Lung (tissue), 12 donors: Measurements from ENCODE around the gene NFIL3. TPM values are rescaled to one million over a fixed set of nuclear protein-coding genes. Genes with fewer than 3 reads are reported as not detected.

Experiments
- ATAC-seq: fragments of 200-7000 bp; cut with Tn5 transposase; one replicate; pipeline ENCODE4 v1.9.1; 2020; ENCODE audit warnings: moderate number of reproducible peaks; ENCODE audit not compliant: insufficient read depth, low FRiP score
- DNase-seq, 3 donors: peaks; one replicate each; pipeline ENCODE4 v3.0.0-alpha.2; 2013 to 2017
- H3K27ac ChIP-seq, 2 donors: one replicate each; pipeline ENCODE4 v1.5.1; 2013; ENCODE audit warnings: mild to moderate bottlenecking in 2 of 2, moderate library complexity in 2 of 2, control low read depth in 1 of 2, inconsistent platforms in 1 of 2, low read depth in 1 of 2, low read length in 1 of 2
- H3K27me3 ChIP-seq, 3 donors: one replicate each; pipeline ENCODE4 v1.5.1; 2013; ENCODE audit warnings: low read length in 2 of 3; ENCODE audit not compliant: control insufficient read depth in 3 of 3, insufficient read depth in 3 of 3
- H3K36me3 ChIP-seq, 4 donors: one replicate each; pipeline ENCODE4 v1.5.1; 2013; ENCODE audit warnings: low read length in 4 of 4, mild to moderate bottlenecking in 1 of 4, moderate library complexity in 1 of 4; ENCODE audit not compliant: control insufficient read depth in 4 of 4, insufficient read depth in 4 of 4
- H3K4me1 ChIP-seq, 5 donors: one replicate each; pipeline ENCODE4 v1.5.1; 2013; ENCODE audit warnings: low read length in 5 of 5, mild to moderate bottlenecking in 2 of 5, moderate library complexity in 1 of 5; ENCODE audit not compliant: control insufficient read depth in 5 of 5, insufficient read depth in 5 of 5
- H3K4me3 ChIP-seq: one replicate; pipeline ENCODE4 v1.5.1; 2013; ENCODE audit warnings: mild to moderate bottlenecking, control low read depth, moderate library complexity
- H3K9ac ChIP-seq, 2 donors: one replicate each; pipeline ENCODE4 v1.5.1; 2013; ENCODE audit warnings: low read length in 2 of 2, control low read depth in 1 of 2; ENCODE audit not compliant: insufficient read depth in 1 of 2
- H3K9me3 ChIP-seq, 4 donors: one replicate each; pipeline ENCODE4 v1.5.1; 2013; ENCODE audit warnings: low read length in 3 of 4, mild to moderate bottlenecking in 1 of 4, moderate library complexity in 1 of 4; ENCODE audit not compliant: control insufficient read depth in 4 of 4, insufficient read depth in 3 of 4
- CTCF ChIP-seq: IDR thresholded peaks from 2 replicates; pipeline ENCODE4 v1.5.1; 2012; ENCODE audit warnings: mild to moderate bottlenecking; ENCODE audit errors: control extremely low read depth, extremely low read depth
- WGBS, 2 donors: extraction: QIAGEN DNeasy Blood & Tissue Kit; methylation state at CpG; one replicate each; pipeline ENCODE4 v1.1.7; 2013; 5-methylcytosine and 5-hydroxymethylcytosine counted together
- polyA plus RNA-seq, 2 donors: library from polyadenylated mRNA; stranded (reverse); fragments of 200-250 nt; gene quantifications; one replicate each; pipeline ENCODE4 v1.2.1, GENCODE V29; 2013
- total RNA-seq, 2 donors: library from RNA; depleted of rRNA in 1 of 2; stranded (reverse); fragments of >200 nt in 1 of 2; gene quantifications; one replicate each; pipeline ENCODE4 v1.2.1, GENCODE V29; 2014 to 2021
- donor health status: control.
- donor health status: control.
- donor health status: Bipolar disorder and iron deficiency.
- donor health status: healthy.
- donor health status: DM: yes; HTN: yes; CAD: no.

NFIL3 gene
- total and polyA plus RNA-seq, 4 donors: 13.1 to 75.3 (median 48.4) TPM

GRCh38 chr9:91405343-91406077, 18.1 kb downstream of the NFIL3 start:
- Histone ChIP-seq H3K27ac (no peak overlapping the region), H3K36me3 (peaks cover 11 to 25% (median 17%) of the 10 kb centered on the region in 4 donors), H3K27me3 (no peaks in the 10 kb centered on the region), H3K9me3 (no peaks in the 10 kb centered on the region), H3K4me1 (peaks cover 0 to 6% (median 0%) of the 10 kb centered on the region in 5 donors), H3K4me3 (no peak overlapping the region), H3K9ac (no peak overlapping the region)
- no peak for DNase-seq
- no peak for TF ChIP-seq CTCF
- WGBS, 2 donors: 95 to 97% methylated on average over 25 of the region's 25 CpGs
- ATAC-seq: no peak

GRCh38 chr9:91403665-91404543, 19.7 kb downstream of the NFIL3 start:
- Histone ChIP-seq H3K36me3 (peaks cover 0 to 9% (median 5%) of the 10 kb centered on the region in 4 donors), H3K4me3 (no peak overlapping the region), H3K27me3 (no peaks in the 10 kb centered on the region), H3K27ac (no peak overlapping the region), H3K9me3 (no peaks in the 10 kb centered on the region), H3K9ac (no peak overlapping the region), H3K4me1 (peaks cover 0 to 4% (median 0%) of the 10 kb centered on the region in 5 donors)
- TF ChIP-seq CTCF: no peak
- ATAC-seq: no peak
- WGBS, 2 donors: 59 to 63% methylated on average over 14 of the region's 14 CpGs
- no peak for DNase-seq

GRCh38 chr9:91398926-91399325, 24.7 kb downstream of the NFIL3 start:
- H3K36me3 ChIP-seq: no peaks in the 10 kb centered on the region
- no peaks in the 10 kb centered on the region for H3K4me1 ChIP-seq
- H3K4me3 ChIP-seq: no peak overlapping the region
- DNase-seq (no peak), ATAC-seq (no peak)
- H3K27me3 ChIP-seq: no peaks in the 10 kb centered on the region
- H3K27ac ChIP-seq: no peak overlapping the region
- H3K9me3 ChIP-seq: no peaks in the 10 kb centered on the region
- WGBS, 2 donors: 90 to 92% methylated on average over 3 of the region's 3 CpGs
- no peak for TF ChIP-seq CTCF
- H3K9ac ChIP-seq: no peak overlapping the region
